IPS-20b (cell line): ENCODE results near the gene GRIK3.

ENCODE experiments used
- H3K27ac ChIP-seq: one replicate; pipeline ENCODE4 v1.5.1; 2013; ENCODE audit warnings: low read length
- H3K27me3 ChIP-seq: 2 replicates; pipeline ENCODE4 v1.6.1; 2013; ENCODE audit warnings: mild to moderate bottlenecking, low read length, inconsistent platforms; ENCODE audit not compliant: insufficient read depth
- H3K36me3 ChIP-seq: 2 replicates; pipeline ENCODE4 v1.6.1; 2013; ENCODE audit warnings: low read depth, mild to moderate bottlenecking, inconsistent platforms, low read length, moderate library complexity; ENCODE audit not compliant: insufficient read depth
- H3K4me1 ChIP-seq: 2 replicates; pipeline ENCODE4 v1.6.1; 2013; ENCODE audit warnings: mild to moderate bottlenecking, control low read depth, inconsistent platforms, low read length, moderate library complexity; ENCODE audit not compliant: insufficient read depth
- H3K4me3 ChIP-seq: 2 replicates; pipeline ENCODE4 v1.5.1; 2013; ENCODE audit warnings: mild to moderate bottlenecking, low read length, inconsistent platforms
- H3K9ac ChIP-seq: 2 replicates; pipeline ENCODE4 v1.6.1; 2013; ENCODE audit warnings: low read depth, mild to moderate bottlenecking, inconsistent platforms, low read length, moderate library complexity
- H3K9me3 ChIP-seq: 2 replicates; pipeline ENCODE4 v1.6.1; 2013; ENCODE audit warnings: mild to moderate bottlenecking, low read depth, low read length, inconsistent platforms; ENCODE audit not compliant: insufficient read depth

The GRIK3 gene

DNA sequence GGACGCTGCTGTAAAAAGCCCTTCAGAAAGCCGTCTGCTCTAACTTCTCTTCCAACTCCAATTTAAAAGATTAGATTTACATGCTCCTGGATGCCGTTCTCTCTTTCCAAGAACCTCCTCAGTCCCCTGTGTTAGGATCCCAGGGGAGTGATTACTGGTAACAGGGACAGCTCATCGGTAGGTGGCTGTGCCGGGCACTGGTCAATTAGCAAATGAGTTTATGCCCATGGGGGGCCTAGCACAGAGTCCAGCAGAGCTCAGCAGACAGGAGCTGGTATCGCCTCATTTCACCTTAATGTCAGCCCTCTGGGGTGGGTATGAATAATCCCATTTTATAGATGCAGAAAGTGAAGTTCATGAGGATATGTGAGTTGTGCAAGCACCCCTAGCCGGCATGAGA, 191.9 kb downstream of the GRIK3 start:
- no peak overlapping the region for H3K9ac ChIP-seq
- H3K4me3 ChIP-seq = no peak overlapping the region
- no peaks in the 10 kb centered on the region for H3K27me3 ChIP-seq

DNA sequence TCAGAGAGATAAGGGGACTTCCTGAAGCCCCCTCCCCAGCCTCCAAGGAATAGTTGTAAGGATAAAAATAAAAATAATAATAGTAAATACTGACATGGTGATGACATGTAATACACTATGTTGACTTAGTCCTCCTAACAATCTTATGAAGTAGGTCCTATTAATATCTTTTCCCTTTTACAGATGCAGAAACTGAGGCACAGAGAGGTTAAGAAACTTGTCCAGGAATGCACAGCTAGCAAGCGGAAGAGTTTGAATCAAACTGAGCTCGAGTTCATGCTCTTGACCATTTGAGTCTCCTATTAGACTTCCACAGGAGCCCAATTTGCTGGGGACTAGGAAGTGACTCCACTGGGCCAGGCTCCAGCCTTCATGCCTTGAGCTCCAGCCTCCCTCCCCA, 194.8 kb downstream of the GRIK3 start:
- Histone ChIP-seq H3K36me3 (no peaks in the 10 kb centered on the region), H3K9me3 (no peaks in the 10 kb centered on the region), H3K9ac (no peak overlapping the region), H3K4me3 (no peak overlapping the region), H3K27ac (no peak overlapping the region), H3K27me3 (no peaks in the 10 kb centered on the region), H3K4me1 (no peaks in the 10 kb centered on the region; the same call in 1 of the 2 replicates)

More for the DNA sequence above, 191.9 kb downstream of the GRIK3 start:
- Histone ChIP-seq H3K36me3 (no peaks in the 10 kb centered on the region), H3K4me1 (peaks cover 19% of the 10 kb centered on the region; the same call in 1 of the 2 replicates), H3K27ac (no peak overlapping the region), H3K9me3 (no peaks in the 10 kb centered on the region)

- H3K27me3 ChIP-seq = no peaks in the 10 kb centered on the region
- no peaks in the 10 kb centered on the region for H3K9me3 ChIP-seq
- H3K4me3 ChIP-seq = no peak overlapping the region
- no peaks in the 10 kb centered on the region for H3K36me3 ChIP-seq
- no peak overlapping the region for H3K27ac ChIP-seq
- H3K4me1 ChIP-seq = no peaks in the 10 kb centered on the region; the same call in 1 of the 2 replicates
- H3K9ac ChIP-seq = no peak overlapping the region
These were observed 195.4 kb downstream of the GRIK3 start for GRCh38 chr1:36838888-36839287.

GRCh38 chr1:36836916-36837315, 197.4 kb downstream of the GRIK3 start:
- no peaks in the 10 kb centered on the region for H3K9me3 ChIP-seq
- no peak overlapping the region for H3K9ac ChIP-seq
- no peak overlapping the region for H3K27ac ChIP-seq
- H3K4me3 ChIP-seq = no peak overlapping the region
- H3K36me3 ChIP-seq = no peaks in the 10 kb centered on the region
- H3K4me1 ChIP-seq = no peaks in the 10 kb centered on the region; the same call in 1 of the 2 replicates
- H3K27me3 ChIP-seq = no peaks in the 10 kb centered on the region

- Histone ChIP-seq H3K4me1 (no peaks in the 10 kb centered on the region), H3K4me3 (no peak overlapping the region)
These were observed 198.0 kb downstream of the GRIK3 start for GRCh38 chr1:36836196-36836883.

DNA sequence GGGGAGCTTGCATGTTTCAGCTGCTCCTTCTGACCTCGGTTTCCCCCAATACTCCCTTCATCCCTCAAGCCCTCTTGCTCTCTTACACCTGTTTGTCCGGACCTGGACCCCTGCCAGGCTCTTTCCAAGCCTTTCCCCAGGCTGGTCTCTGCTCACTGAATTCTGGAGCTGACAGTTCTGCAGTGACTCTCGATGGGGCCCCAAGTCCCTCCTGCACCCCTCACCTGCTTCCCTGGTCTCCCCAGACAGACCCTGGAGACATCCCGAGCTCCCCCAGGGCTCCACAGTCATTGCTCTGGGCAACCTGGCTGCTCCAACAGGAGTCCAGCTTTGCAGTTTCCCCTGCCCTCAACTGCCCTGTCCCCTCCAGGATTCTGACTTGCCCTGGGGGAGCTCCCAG, 198.6 kb downstream of the GRIK3 start:
- Histone ChIP-seq H3K4me1 (no peaks in the 10 kb centered on the region), H3K36me3 (no peaks in the 10 kb centered on the region), H3K4me3 (no peak overlapping the region), H3K27me3 (no peaks in the 10 kb centered on the region), H3K27ac (no peak overlapping the region), H3K9ac (no peak overlapping the region), H3K9me3 (no peaks in the 10 kb centered on the region)

More at GRCh38 chr1:36836196-36836883, 198.0 kb downstream of the GRIK3 start:
- Histone ChIP-seq H3K9ac (no peak overlapping the region), H3K27ac (no peak overlapping the region), H3K36me3 (no peaks in the 10 kb centered on the region), H3K27me3 (no peaks in the 10 kb centered on the region), H3K9me3 (no peaks in the 10 kb centered on the region)

DNA sequence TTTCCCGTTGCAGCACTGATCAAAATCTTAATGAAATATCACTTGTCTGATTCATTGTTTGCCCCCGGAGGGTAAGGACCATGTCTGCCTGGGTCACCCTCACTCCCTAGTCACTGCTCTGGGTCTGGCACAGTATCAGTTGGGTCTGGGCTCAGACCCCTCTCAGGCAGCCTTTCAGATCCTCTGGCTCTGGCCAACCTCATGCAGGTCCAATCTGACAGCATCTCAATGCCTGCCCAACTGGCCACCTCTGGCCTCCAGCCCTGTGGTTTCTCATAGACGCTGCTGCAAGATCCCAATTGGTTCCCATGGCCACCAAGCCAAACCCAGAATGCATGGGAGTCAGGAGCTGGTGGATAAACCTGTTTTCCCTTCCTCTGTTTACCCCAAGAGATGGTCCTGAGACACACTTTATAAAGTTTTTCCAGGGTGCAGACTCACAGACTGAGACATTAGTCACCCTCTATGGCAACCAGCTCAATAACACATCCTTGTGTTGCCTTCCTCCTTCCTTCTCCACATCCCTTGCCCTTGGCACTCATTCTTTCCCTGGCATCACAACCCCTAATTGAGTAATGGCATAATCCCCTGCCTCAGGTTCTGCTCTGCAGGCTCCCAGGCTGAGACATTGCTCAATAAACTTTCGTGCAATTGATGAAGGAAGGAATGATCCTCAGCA, 199.2 kb downstream of the GRIK3 start:
- Histone ChIP-seq H3K4me3 (no peak overlapping the region), H3K27ac (no peak overlapping the region), H3K4me1 (no peaks in the 10 kb centered on the region), H3K9me3 (no peaks in the 10 kb centered on the region), H3K27me3 (no peaks in the 10 kb centered on the region), H3K36me3 (no peaks in the 10 kb centered on the region), H3K9ac (no peak overlapping the region)

DNA sequence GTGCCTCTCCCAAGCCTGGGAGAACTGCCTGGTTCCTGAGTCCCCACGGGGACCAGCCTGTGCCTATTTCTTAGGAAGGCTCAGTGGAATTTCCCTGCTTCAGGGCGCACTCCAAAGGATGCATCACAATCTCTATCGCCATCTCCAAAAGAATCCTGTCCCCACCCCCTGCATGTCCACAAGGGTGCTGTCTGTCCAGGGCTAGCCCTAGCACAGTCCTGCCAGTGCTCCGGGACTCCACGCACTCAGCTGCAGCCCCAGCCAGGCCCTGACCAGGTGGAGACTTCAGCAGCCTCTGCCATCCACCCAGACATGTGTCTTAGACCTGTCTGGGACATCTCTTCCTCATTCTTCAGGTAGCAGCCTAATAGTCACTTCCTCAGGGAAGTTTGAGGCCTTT, 199.7 kb downstream of the GRIK3 start:
- H3K9ac ChIP-seq = no peak overlapping the region
- no peak overlapping the region for H3K4me3 ChIP-seq
- no peaks in the 10 kb centered on the region for H3K4me1 ChIP-seq
- H3K36me3 ChIP-seq = no peaks in the 10 kb centered on the region
- H3K27me3 ChIP-seq = no peaks in the 10 kb centered on the region
- no peaks in the 10 kb centered on the region for H3K9me3 ChIP-seq
- H3K27ac ChIP-seq = no peak overlapping the region

DNA sequence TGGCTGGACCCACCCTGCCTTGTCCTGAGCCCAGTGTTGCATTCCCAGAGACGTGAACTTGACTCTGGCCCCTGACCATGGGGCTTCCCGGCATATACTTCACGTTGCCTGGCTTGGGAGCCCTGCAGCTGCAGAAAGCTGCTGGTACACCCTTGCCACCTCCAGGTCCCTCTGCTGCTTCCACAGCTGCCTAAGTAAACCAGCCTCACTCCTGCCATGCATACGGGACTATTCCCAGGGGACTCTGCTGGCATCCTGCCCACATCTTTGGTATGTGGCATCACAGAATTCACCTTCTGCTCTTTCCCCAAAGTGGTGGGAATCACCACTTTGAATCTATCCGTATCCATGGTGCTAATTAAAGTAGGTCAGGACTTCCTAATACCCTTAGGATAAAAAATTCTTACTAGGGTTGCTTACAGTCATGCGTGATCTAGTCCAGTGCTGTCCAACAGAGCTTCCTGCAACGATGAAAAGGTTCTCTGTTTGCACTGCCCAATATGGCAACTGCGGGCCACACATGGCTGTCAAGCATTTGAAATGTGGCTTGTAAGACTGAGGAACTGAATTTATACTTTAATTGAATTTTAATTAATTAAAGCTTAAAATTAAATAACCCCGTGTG, 203.0 kb downstream of the GRIK3 start:
- Histone ChIP-seq H3K9ac (no peak overlapping the region), H3K27me3 (no peaks in the 10 kb centered on the region), H3K9me3 (no peaks in the 10 kb centered on the region), H3K36me3 (no peaks in the 10 kb centered on the region), H3K27ac (no peak overlapping the region), H3K4me1 (no peaks in the 10 kb centered on the region), H3K4me3 (no peak overlapping the region)

GRCh38 chr1:36829961-36830360, 204.4 kb downstream of the GRIK3 start:
- Histone ChIP-seq H3K36me3 (no peaks in the 10 kb centered on the region), H3K27ac (no peak overlapping the region), H3K27me3 (no peaks in the 10 kb centered on the region), H3K9ac (no peak overlapping the region), H3K4me3 (no peak overlapping the region), H3K9me3 (no peaks in the 10 kb centered on the region), H3K4me1 (no peaks in the 10 kb centered on the region; the same call in 1 of the 2 replicates)

DNA sequence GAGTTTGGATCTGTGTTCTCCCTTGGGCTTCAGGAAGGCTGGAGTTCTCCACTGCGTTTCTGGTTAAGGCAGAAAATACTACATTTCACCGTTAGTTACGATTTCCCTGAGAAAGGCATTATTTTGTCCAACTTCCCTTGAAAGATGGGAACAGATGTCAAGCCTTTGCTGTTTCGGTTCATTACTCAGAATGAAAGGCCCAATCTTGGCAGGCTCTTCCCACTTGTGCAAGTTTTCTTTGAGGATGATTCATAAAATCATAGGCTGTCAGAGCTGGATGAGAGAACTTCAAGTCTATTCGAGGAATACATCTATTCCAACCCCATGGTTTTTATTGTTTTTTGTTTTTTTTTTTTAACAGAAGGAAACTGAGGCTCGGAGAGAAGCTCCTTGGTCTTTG, 205.2 kb downstream of the GRIK3 start:
- H3K27ac ChIP-seq = no peak overlapping the region
- H3K36me3 ChIP-seq = no peaks in the 10 kb centered on the region
- no peak overlapping the region for H3K4me3 ChIP-seq
- H3K9ac ChIP-seq = no peak overlapping the region
- no peaks in the 10 kb centered on the region for H3K27me3 ChIP-seq
- no peaks in the 10 kb centered on the region for H3K9me3 ChIP-seq
- peaks cover 5% of the 10 kb centered on the region; the same call in 1 of the 2 replicates for H3K4me1 ChIP-seq

GRCh38 chr1:36825226-36825625, 209.1 kb downstream of the GRIK3 start:
- Histone ChIP-seq H3K4me3 (no peak overlapping the region), H3K27me3 (no peaks in the 10 kb centered on the region), H3K27ac (no peak overlapping the region), H3K4me1 (peaks cover 12% of the 10 kb centered on the region; the same call in 1 of the 2 replicates), H3K9me3 (no peaks in the 10 kb centered on the region), H3K9ac (no peak overlapping the region), H3K36me3 (no peaks in the 10 kb centered on the region)
